CD4-positive, alpha-beta T cell treated with Interferon alpha-2 for 1 hour (primary cell): ENCODE measurements around the gene NR4A3.
A peak's percentile ranks its signal among the peaks of the same experiment; 100 is the strongest.
"Not testable (repeated sequence)": the region's sequence is repeated elsewhere in the genome, so short reads cannot be mapped to it uniquely, and the experiment has no call there.

Experiments
- DNase-seq, 2 donors: peaks; one replicate each; pipeline ENCODE4 v3.0.0-alpha.2; 2020 to 2022

Gene NR4A3

DNA sequence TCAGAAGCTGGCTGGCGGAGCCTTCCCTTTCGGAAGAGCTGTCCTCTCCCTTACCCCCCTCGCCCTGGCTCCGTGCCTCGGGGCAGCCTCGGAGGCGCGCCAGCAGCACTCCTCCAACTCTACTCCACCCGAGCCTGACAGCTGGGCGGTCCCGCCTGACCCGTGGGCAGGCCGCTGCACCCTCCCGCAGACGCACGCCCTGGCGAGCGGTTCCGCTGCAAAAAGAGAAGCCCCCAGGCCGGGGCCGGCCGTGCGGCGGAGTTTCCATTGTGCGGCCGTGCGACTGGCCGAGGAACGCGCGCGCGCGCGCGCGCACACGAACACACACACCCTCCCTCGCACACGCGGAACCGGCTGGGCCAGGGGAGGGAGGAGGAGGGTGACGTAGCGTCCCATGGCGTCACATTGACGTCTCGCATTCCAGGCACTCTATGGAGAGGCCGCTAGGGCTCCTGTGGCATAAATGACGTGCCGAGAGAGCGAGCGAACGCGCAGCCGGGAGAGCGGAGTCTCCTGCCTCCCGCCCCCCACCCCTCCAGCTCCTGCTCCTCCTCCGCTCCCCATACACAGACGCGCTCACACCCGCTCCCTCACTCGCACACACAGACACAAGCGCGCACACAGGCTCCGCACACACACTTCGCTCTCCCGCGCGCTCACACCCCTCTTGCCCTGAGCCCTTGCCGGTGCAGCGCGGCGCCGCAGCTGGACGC is at the start of gene NR4A3:
NR4A3 (plus strand) TSS at position 490 of the 713 bp plus-strand sequence. CDS start 6,158 bp downstream, outside the sequence.
- DNase-seq: peak; percentile 93 to 95

DNA sequence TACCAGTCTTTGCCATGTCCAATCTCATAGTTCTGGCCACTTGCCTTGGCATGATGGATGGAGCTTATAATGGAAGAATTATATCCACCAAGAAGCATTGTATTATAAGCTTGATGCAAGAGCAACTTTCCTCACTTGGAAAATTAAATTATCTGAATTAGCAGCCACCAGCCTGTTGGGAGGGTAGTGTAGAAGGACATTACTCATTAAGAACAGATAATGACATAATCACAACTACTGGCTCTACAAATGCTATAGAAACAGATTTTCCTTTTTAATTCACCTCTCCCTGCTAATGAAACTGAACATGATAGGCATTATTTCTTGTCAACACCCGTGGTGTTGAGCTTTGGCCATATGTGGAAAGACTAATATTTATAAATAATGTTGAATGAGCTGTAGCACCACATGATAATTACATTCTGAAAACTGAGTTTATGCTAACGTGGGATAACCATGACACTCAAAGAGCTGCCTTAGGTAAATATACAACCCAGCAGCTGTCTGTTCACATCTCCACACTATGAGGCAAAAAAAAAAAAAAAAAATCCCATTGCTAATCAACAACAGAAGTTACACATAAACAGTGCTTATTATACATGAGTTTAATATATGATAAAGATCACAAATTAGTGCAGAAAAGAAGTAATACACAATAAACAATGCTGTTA is 48.1 kb upstream of the NR4A3 start:
- DNase-seq: no peak

DNA sequence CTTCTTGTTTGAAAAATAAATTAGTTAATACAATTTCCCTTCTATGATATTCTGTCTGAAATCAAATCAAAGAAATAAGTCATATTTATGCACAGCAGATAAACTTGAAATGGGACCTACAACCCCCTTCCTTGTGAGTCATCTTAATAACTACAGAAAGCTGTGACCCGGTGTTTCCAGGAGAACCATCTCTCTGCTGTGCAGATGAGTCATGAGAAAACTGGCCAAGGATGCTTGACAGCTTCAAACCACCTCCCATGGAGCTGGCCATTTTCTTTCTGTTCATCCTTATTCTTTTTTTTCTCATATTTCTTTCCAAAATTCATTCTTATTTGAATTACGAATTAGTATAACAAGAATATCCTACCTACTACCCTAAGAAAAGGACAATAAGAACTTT is 43.4 kb upstream of the NR4A3 start:
- no peak for DNase-seq

DNA sequence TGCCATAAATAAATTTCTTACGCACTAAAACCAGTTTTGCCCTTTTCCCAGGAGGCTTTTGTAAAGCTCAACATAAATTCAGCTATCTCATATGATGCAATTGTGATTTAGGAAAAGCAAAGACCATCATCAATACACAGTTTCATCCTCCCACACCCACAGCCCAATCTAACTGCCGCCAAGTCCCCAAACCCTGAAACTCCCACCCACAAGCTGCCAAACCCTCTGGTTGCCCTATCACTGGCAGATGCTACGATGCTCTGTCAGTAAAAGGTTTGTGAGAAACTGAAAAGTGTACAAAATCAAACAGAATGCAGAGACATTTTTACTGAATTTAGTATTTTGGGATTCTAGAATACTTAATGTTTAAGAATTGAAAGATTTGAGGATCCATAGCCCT is 42.8 kb upstream of the NR4A3 start:
- no peak for DNase-seq

DNA sequence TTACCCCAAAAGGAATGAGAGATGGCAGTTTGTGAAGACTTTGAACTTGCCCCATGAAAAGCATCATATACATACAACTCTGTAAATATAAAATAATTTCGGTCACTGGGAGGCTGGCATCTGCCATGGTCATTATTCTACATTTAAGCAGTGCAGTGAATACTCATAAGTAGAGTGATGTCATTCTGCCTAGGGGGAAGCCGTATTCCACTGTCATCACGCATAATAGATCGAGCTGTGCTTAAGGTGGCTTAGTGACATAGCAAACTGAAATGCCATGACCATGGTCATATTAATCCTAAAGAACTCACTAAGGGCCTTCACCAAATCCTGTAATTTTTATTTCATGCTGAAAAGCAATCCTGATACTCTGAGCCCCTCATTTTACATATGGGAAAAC is 42.4 kb upstream of the NR4A3 start:
- no peak for DNase-seq

DNA sequence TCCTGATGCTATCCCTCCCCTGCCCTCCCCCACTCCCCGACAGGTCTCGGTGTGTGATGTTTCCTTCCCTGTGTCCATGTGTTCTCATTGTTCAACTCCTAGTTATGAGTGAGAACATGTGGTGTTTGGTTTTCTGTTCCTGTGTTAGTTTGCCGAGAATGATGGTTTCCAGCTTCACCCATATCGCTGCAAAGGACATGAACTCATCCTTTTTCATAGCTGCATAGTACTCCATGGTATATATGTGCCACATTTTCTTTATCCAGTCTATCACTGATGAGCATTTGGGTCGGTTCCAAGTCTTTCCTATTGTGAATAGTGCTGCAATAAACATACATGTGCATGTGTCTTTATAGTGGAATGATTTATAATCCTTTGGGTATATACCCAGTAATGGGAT is 39.3 kb upstream of the NR4A3 start:
- not testable (repeated sequence) for DNase-seq

DNA sequence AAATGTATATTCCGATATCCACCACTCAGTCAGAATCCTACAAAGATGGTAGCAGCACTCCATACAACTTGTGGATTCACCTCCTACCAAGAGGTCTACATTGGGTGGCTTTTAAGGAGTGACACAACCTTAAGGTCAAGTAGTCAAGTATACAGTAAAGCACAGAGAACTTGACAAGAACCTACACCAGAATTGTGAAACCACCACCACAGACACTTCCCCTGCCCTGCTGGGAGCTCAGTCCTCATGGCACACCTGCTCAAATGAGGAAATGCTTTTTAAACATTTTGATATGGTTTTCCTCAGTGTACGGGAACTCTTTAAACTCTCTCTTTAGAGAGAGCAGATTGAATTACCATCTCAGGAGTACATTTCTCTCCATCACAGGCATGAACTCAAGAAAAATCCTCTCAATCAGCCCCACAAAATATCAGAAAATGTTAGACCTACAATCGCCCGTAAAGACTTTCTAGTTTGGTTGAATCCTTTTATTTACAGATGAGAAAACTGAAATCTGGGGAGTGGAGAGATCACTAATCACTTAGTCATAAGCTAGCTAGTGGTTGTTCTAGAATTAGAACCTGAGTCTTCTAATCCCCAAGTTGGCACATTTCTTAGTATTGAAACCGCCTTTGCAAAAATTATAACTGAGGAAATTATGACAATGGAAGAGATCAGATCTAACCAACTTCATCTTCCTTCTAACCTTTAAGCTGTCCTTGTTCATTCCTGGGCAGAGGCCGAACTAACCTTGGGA is 38.5 kb upstream of the NR4A3 start:
- DNase-seq: peak in 1 of 2 donors; percentile 6

DNA sequence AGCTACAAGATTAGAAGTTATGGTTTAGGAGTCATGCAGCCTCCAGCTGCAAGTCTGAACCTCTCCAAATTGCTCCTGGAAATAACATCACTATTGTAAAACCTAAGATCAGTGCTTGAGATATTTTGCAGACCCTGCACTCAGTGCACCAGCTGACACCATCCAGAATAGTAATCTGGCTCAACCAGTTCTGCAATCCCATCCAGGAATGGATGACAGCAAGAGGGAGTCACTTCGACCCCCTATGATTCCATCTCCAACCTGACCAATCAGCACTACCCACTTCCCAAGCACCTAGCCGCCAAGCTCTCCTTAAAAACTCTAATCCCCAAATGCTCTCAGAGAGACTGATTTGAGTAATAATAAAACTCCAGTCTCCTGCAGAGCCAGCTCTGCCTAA is 37.9 kb upstream of the NR4A3 start:
- DNase-seq: no peak

DNA sequence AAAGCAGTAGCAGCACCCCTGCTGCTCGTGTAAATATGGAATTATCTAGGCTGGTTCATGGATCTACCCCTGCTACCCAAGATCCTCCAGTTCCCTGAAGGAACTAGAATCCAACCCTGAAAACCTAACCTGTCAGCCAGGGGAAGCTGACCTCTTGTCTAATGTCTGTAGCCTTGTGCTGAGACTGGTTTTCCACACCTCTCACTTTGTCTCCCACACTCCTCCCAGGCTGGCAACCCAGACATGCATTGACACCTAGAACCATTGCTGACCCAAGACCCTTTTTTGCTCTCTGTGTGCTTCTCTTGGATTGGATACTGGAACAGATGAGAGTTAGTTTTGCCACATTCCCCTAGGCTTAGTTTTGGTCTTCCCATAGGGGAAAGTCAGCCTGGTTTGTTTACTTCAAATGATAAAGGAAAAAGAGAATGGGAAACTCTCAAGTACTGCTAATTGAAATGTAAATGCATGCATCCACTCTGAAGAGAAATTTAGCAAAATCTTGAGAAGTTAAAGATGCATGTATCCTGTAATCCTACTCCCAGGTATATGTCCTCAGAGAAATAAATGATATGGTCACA is 36.6 kb upstream of the NR4A3 start:
- no peak for DNase-seq

DNA sequence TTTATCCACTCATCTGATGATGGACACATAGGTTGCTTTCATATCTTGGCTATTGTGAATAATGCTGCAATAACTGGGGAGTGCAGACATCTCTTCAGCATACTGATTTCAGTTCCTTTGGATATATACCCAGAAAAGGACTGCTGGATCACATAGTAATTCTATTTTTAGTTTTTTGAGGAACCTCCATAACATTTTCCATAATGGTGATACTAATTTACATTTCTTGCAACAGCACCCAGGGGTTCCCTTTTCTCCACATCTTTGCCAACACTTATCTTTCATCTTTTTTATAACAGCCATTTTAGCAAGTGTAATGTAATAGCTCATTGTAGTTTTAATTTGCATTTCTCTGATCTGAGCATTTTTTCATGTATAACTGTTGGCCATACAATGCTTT is 34.1 kb upstream of the NR4A3 start:
- DNase-seq: no peak

DNA sequence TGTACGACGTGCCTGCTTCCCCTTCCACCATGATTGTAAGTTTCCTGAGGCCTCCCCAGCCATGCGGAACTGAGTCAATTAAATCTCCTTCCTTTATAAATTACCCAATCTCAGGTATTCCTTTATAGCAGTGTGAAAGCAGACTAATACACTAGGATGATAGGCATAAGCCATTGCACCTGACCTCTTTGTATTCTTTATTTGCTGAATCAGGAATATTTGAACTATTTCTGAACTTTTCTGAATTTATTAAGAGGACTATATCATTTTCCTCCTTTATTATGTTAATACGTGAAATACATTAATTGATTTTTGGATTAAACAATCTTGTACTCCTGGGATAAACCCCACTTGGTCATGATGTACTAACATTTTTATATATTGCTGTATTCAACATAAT is 28.2 kb upstream of the NR4A3 start:
- DNase-seq: no peak

DNA sequence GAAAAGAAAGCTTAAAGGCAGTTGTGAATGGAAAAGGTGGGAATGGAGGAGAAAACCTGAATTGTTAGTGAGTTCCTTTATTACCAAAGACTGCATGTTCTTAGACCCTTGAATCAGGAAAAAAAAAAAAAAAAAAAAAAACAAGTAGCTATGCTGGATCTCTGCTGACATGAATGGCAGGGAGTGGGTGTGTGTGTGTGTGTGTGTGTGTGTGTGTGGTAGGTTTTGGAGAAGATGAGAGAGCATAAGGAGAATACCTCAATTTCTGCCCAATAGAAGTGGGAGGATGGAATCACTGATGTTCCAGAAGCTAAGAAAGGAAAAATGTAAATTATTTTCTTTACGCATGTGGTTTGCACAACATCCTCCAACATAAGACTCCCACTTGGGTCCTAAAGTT is 25.5 kb upstream of the NR4A3 start:
- DNase-seq: no peak

DNA sequence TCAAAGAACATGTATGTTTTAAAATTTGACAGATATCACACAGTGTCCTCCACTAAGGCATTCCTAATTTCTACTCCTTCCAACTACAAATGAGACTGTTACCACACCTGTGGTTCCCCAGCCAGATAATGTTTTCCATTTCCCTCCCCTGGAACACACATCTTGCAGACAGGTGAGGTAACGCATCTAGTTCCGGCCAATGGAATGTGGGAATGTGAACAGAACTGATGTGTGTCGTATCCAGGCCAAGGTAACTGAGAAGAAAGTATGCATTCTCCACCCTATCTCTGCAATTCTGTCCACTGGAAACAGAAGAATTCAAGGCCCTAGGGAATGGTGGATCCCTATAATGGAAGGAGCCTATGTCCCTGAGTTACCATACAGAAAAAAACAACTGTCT is 19.9 kb upstream of the NR4A3 start:
- DNase-seq: no peak

DNA sequence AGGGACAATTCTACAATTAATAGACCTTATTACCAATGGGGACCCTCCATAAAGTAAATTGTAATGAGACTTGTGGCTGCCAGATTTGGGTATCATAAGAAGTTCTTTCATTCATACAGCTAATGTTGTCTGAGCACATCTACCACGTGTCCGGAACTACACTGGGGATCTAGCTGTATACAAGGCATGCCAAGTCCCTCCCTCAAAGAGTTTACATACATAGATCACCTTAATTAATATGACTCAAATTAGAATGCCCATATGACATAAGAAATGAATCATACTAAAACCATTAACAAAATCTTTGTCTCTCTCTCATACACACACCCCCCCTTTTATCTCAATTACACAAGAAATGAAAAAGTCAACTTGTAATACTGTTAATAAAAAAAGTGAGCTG is 18.0 kb upstream of the NR4A3 start:
- no peak for DNase-seq

DNA sequence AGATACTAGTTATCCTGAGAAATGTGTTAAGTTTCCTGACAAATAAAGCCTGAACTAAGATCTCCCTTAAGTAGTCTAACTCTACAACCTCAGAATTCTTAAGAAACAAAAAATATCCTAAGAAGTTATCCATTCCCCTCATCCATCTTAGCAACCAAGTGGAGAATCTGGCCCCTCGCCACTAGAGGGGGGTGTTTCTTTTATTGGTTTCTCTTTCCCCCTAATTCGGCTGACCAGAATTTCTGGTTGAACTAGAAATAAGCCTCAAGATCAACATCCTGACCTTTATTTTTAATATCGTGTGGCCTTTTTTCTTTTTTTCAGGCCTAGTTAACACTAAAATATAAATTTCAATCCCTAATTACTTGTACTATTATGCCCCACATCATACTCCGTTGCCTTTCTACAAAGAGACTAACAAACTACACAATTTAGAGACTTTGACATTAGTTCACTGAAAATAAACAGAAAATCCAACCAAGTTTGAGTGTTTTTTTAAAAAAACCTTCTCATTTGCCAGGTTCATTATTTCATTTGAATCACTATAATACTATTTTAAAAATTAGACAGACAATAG is 14.3 kb upstream of the NR4A3 start:
- peak; percentile 68 to 83 for DNase-seq

DNA sequence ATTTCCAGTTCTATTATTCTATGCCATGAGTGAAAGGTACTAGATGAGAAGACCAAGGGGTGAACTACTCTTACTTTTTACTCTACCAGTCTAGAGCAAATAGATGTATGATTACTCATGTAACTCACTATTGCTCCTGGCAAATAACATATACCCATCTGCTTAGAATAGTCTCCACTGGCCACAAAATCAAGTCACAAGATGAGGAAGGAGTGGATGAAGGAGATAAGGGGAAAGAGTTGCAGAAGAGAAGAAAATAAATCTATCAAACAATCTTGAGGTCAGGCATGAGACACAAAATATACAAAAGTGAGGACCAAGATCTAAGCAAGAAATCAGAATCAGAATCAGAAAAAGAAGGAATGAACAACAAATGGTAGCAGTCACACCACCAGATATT is 13.7 kb upstream of the NR4A3 start:
- DNase-seq: no peak

DNA sequence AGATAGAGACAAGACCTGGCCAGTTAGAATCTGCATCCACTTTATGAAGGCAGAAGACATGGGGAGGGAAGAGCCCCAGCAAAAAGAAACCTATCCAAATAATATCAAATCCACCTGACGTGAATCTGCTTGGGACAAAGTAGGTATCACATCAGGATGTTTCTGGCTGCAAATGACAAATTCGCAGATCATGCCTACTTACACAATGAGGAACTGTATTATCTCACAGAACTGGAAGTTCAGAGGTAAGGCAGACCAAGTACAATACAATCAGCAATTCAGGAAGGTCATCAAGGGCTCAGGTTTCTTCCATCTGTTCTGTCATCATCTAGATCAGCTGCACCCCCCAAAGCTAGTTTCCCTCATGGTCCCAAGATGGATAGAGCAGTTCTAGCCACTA is 13.2 kb upstream of the NR4A3 start:
- no peak for DNase-seq

DNA sequence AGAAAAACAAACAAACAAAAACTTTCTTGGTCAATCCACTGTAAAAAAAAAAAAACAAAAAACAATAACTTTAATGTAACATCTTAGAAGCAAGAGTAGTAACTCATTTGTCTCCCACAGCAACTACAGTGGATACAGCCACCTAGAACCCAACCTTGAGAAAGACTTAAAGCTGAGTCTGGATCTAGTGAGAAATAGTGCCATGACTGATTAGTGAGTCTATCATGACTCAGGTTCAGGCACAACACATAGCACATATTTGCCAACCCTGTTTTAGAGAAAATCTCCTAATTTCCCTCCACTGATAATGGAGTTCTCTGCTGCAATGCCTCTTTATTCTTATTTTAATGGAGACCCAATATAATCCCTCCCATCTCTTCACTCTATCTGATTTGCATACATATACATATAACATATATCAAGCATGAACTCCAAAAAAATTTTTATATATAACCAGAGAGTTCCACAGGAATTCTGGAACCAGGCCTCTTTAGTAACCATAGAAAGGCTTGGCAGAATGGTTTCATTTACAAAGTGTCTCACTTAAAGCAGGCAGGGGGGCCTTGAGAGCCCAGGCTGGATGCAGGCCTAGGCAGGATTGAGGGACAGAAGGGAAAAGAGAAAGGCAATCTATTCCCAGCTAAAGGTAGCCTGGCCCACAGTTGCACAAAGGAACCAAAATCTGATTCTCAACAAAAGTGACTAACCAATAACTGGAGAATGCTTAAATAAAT is 11.9 kb upstream of the NR4A3 start:
- no peak for DNase-seq

DNA sequence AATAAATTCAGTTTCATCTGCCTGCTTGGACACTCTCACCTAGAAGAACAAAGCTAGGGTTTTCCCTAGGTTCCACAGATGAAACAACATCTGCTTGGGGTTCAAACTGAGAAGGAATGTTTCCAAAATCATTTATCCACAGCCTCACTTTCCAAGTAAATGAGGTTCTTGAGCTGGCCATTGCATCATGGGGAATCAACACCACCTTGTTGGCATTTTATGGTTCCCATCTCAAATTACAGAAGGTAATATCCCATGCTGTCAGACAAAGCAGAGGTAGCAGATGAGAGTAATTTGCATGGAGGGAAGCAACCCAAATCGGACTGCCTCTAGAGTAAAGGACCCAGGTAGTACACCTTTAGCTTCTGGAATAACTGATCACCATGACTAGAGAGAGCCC is 10.5 kb upstream of the NR4A3 start:
- no peak for DNase-seq

DNA sequence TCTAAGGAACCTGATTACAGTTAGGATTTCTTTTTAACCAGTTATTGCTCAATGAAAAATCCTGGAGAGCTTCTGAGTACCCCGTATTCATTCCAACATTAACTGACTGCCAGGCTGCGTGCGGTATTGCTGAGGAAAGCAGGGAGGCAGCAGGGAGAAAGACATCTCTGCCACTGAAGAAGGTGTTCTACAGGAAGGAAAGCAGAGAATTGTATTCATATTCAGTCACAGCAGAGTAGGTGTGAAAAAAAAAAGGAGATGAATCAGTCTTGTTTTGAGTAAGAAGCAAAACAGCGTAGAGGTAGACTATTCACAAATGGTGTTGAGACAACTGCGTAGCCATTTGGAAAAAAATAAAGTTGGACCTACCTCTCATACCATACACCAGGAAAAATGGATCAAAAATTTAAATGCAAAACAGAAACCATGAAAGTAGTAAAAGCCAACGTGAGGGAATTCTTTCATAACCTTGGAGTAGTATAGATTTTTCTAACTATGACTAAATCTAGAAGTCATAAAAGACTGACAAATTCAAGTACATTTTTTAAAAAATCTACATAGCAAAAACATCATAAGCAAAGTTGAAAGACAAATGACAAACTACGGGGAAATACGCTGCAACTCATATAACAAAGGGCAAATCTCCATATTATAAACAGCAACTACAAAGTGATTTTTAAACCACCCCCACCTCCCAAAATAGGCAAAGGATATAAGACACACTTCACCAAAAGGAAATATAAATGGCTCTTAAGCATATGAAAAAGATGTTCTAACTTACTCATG is 9.9 kb upstream of the NR4A3 start:
- DNase-seq: no peak

DNA sequence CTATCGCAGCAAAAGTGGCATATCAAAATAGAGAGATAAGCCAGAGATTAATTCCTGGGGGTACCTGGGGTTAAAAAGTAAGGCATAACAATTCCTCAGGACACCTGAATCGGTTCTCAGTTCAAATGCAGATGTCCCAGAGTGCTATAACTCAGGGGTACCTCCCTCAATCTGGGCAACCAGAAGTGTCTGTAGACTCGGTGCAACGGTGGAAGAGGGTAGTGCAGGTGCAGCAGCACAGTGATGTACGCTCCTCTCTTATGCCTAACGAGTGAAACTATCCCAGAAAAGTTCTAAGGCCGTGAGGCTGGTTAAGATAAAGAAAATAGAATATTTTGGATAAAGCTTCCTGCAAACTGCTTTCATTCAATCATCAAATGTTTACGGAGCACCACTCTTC is 7.9 kb upstream of the NR4A3 start:
- DNase-seq: no peak

DNA sequence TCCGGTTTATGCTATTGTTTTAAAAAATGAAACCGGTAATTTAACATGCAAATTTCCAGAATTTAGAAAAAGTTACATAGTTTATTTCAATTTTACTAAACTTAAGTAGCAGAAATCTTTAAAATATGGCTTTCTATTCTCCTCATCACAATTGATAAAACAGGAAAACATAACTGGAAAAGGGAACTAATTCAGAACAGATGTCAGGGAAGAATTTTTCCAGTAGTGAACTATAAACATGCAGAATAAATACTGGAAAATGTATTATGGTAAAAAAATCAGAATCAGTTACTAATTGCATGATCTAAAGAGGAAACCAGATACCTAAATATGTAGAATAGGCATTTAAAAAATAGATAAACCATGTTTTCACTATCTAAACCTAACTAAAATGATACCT is 7.3 kb upstream of the NR4A3 start:
- no peak for DNase-seq
